Ovary (tissue), 9 donors: ENCODE results near the gene UNC93B1. TPM values are rescaled to one million over a fixed set of nuclear protein-coding genes. Genes with fewer than 3 reads are reported as not detected.

Source experiments
- DNase-seq, 5 donors: peaks; one replicate each; pipeline ENCODE4 v3.0.0-alpha.2; 2019 to 2020
- H3K27ac ChIP-seq, 2 donors: fragments of 200-600 bp; one replicate each; pipeline versions ENCODE4 v1.5.1 to v1.8.0; 2019 to 2022
- H3K27me3 ChIP-seq: fragments of 200-600 bp; one replicate; pipeline ENCODE4 v1.8.0; 2022
- H3K36me3 ChIP-seq: fragments of 200-600 bp; sonication (generic); one replicate; pipeline ENCODE4 v1.5.1; 2019
- H3K4me1 ChIP-seq: one replicate; pipeline ENCODE4 v1.8.1; 2013; ENCODE audit warnings: mild to moderate bottlenecking, moderate library complexity; ENCODE audit not compliant: insufficient read depth
- H3K4me3 ChIP-seq: fragments of 200-600 bp; sonication (generic); one replicate; pipeline ENCODE4 v1.5.1; 2017
- H3K9me3 ChIP-seq, 2 donors: fragments of 200-600 bp in 1 of 2; sonication (generic) in 1 of 2; one replicate each; pipeline versions ENCODE4 v1.5.1 to v1.8.1; 2013 to 2019; ENCODE audit warnings: mild to moderate bottlenecking in 1 of 2, moderate library complexity in 1 of 2
- EP300 ChIP-seq: sonication (generic); formaldehyde crosslinking; IDR thresholded peaks from one replicate; pipeline ENCODE4 v1.6.1; 2017; ENCODE audit warnings: antibody characterized with exemption
- POLR2A ChIP-seq: fragments of 450-650 bp; IDR thresholded peaks from one replicate; pipeline ENCODE4 v1.6.1; 2017; ENCODE audit warnings: antibody characterized with exemption, mild to moderate bottlenecking, moderate library complexity
- WGBS, 3 donors: extraction: QIAGEN DNeasy Blood & Tissue Kit in 1 of 3; methylation state at CpG; one replicate each; pipeline versions ENCODE4 v1.1.5 to v1.1.7; 2013 to 2017; 5-methylcytosine and 5-hydroxymethylcytosine counted together
- intact Hi-C, 4 donors: fragments of 100-400 bp; cut with DNase I; formaldehyde crosslinking; loops; one replicate each; pipeline versions ENCODE4 v1.11.0 to v1.15.1; 2022 to 2023
- polyA plus RNA-seq, 2 donors: library from polyadenylated mRNA; stranded (reverse); fragments of 200-250 nt in 1 of 2; fragments of 350-450 nt in 1 of 2; fragmentation: Illumina TruSeq in 1 of 2; extraction: RNeasy Lipid Tissue Mini Kit (QIAGEN cat#74804) in 1 of 2; gene quantifications; one replicate each; pipeline ENCODE4 v1.2.3, GENCODE V29; 2013 to 2014
- total RNA-seq, 7 donors: library from RNA; depleted of rRNA in 2 of 7; stranded (reverse); fragments of >200 nt in 2 of 7; fragmentation: NEBNext Ultra II Directional in 3 of 7; extraction: Animal tissue kit (Norgen Biotek cat#: 25700) in 3 of 7; gene quantifications; one replicate each; pipeline versions ENCODE4 v1.1.0 to v1.2.4, GENCODE V29; 2016 to 2023
- TF ChIP-seq, protein P1 (sequence below), 3 donors: fragments of 450-650 bp in 2 of 3; fragments of 200-600 bp in 1 of 3; IDR thresholded peaks; one replicate each; pipeline versions ENCODE4 v1.5.1 to v1.8.0; 2016 to 2022; ENCODE audit warnings: antibody characterized with exemption in 3 of 3, mild to moderate bottlenecking in 1 of 3
- donor health status: DM: no; HTN: no; CAD: no; lungs with moderate emphysema.
- donor health status: DM: no; HTN: no; CAD: no.
- donor health status: Bipolar disorder and iron deficiency.
- donor health status: DM: yes; HTN: yes; CAD: no.
- donor health status: DM: no; HTN: no; CAD: no.
- donor health status: DM: yes; HTN: yes; CAD: no.

Gene UNC93B1
- total and polyA plus RNA-seq, 9 donors = 9.0 to 39.6 (median 12.0) TPM

GRCh38 chr11:68011051-68011943 is 7.4 kb upstream of the UNC93B1 start:
- peak in 1 of 5 donors; percentile 19 for DNase-seq
- no peak overlapping the region for H3K4me3 ChIP-seq

GRCh38 chr11:68010090-68011041 is 6.5 kb upstream of the UNC93B1 start, which contains the start of gene ALDH3B1:
Gene ALDH3B1 (plus strand): TSS chr11:68010327. CDS start chr11:68015298, 4,971 bp downstream.
- peak; percentile 74 to 82 (median 82) for DNase-seq
- Histone ChIP-seq H3K4me3 (peak within 1 kb of the TSS; percentile 9), H3K27me3 (no peaks in the 10 kb centered on the region), H3K4me1 (peaks cover 10% of the 10 kb centered on the region), H3K36me3 (no peaks in the 10 kb centered on the region), H3K27ac (peak within 1 kb of the TSS; percentile 43 to 72), H3K9me3 (no peaks in the 10 kb centered on the region)
- WGBS, 3 donors = 18 to 36% (median 26%) methylated on average over 33 of the region's 33 CpGs
- intact Hi-C loops = no loop called here
- TF ChIP-seq POLR2A (no peak), EP300 (peak; percentile 53)

More at GRCh38 chr11:68011051-68011943, 7.4 kb upstream of the UNC93B1 start:
- peak overlapping the region in 1 of 2 donors; percentile 72 for H3K27ac ChIP-seq
- no peak for TF ChIP-seq EP300
- TF ChIP-seq, protein P1, sequence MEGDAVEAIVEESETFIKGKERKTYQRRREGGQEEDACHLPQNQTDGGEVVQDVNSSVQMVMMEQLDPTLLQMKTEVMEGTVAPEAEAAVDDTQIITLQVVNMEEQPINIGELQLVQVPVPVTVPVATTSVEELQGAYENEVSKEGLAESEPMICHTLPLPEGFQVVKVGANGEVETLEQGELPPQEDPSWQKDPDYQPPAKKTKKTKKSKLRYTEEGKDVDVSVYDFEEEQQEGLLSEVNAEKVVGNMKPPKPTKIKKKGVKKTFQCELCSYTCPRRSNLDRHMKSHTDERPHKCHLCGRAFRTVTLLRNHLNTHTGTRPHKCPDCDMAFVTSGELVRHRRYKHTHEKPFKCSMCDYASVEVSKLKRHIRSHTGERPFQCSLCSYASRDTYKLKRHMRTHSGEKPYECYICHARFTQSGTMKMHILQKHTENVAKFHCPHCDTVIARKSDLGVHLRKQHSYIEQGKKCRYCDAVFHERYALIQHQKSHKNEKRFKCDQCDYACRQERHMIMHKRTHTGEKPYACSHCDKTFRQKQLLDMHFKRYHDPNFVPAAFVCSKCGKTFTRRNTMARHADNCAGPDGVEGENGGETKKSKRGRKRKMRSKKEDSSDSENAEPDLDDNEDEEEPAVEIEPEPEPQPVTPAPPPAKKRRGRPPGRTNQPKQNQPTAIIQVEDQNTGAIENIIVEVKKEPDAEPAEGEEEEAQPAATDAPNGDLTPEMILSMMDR (IDR thresholded peaks at IDR 0.05) = no peak
- TF ChIP-seq POLR2A = no peak
- H3K9me3 ChIP-seq = no peaks in the 10 kb centered on the region
- H3K36me3 ChIP-seq = no peaks in the 10 kb centered on the region
- WGBS, 3 donors = 86 to 90% (median 88%) methylated on average over 16 of the region's 16 CpGs
- H3K27me3 ChIP-seq = no peaks in the 10 kb centered on the region
- intact Hi-C loops = no loop called here
- peaks cover 10% of the 10 kb centered on the region for H3K4me1 ChIP-seq

DNA sequence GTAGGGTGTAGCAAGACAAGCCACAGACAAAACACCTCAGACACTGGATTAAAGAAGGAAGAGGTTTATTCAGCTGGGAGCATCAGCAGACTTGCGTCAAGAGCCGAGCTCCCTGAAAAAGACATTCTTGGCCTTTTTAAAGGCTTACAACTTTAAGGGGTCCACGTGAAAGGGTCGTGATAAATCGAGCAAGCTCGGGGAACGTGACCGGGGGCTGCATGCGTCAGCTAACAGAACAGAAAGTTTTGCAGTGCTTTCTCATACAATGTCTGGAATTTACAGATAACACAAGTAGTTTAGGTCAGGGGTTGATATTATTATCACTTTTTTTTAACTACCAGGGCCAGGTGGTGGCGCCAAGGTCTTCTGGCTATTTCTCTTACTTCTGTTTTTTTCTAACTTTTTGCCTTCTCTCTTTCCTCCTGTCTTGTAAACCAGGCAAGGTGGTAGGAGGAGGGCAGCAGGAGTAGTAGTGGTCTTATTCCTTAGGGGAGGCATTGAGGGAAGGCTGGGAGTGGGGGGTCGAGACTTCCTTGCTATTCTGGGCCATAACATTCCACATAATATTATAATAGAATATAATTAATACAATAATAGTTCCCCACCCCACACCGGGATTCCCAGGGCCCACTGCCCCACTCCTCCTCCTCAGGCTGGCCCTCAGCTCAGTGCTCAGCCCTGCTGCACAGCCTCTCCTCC is 5.6 kb upstream of the UNC93B1 start:
- H3K9me3 ChIP-seq = no peaks in the 10 kb centered on the region
- no peaks in the 10 kb centered on the region for H3K27me3 ChIP-seq
- no peak for TF ChIP-seq POLR2A
- TF ChIP-seq, protein P1 (IDR thresholded peaks at IDR 0.05) = peak in 1 of 3 donors; percentile 15
- WGBS, 3 donors = 17 to 43% (median 30%) methylated on average over 12 of the region's 12 CpGs
- DNase-seq = peak in 1 of 5 donors; percentile 33
- H3K27ac ChIP-seq = peak overlapping the region; percentile 43 to 72
- intact Hi-C loops = loop anchor here in 1 of 4 donors (10.0 kb wide), 1 partner anchor 195 kb away; no protein-coding TSS in a partner anchor
- H3K36me3 ChIP-seq = no peaks in the 10 kb centered on the region
- no peak overlapping the region for H3K4me3 ChIP-seq
- peaks cover 10% of the 10 kb centered on the region for H3K4me1 ChIP-seq

- TF ChIP-seq EP300 = no peak
- no peak for TF ChIP-seq POLR2A
- TF ChIP-seq, protein P1 (IDR thresholded peaks at IDR 0.05) = no peak
- Histone ChIP-seq H3K4me3 (no peak overlapping the region), H3K27ac (no peak overlapping the region), H3K9me3 (no peaks in the 10 kb centered on the region), H3K36me3 (no peaks in the 10 kb centered on the region), H3K27me3 (no peaks in the 10 kb centered on the region), H3K4me1 (peaks cover 13% of the 10 kb centered on the region)
- WGBS, 3 donors = 85 to 88% (median 86%) methylated on average over 26 to 27 of the region's 27 CpGs
- intact Hi-C loops = loop anchor here in 1 of 4 donors (10.0 kb wide), 1 partner anchor 196 kb away; no protein-coding TSS in a partner anchor
- DNase-seq = peak in 2 of 5 donors; percentile 21 to 35
Observed at GRCh38 chr11:68008381-68009337, 4.8 kb upstream of the UNC93B1 start.
